NCI-H82 treated with DMSO at 0.1 percent for 48 hours (cell line): ENCODE results near the gene TEP1.
A peak's percentile ranks its signal among the peaks of the same experiment; 100 is the strongest.
"Not testable (repeated sequence)": the region's sequence is repeated elsewhere in the genome, so short reads cannot be mapped to it uniquely, and the experiment has no call there.

Experiments used
- DNase-seq: peaks from one replicate; lab custom pipeline; 2025; ENCODE audit not compliant: unreplicated experiment; lab: John Stamatoyannopoulos, UW

The TEP1 gene

GRCh38 chr14:20412876-20413743 is at the start of gene TEP1:
Gene TEP1, minus strand, starts transcription at chr14:20413501. Its CDS starts 5,062 bp downstream, at chr14:20408439.
- peak; percentile 33 for DNase-seq

- peak; percentile 98 for DNase-seq
Measured at GRCh38 chr14:20461225-20462141, 48.2 kb upstream of the TEP1 start, which contains the start of gene PIP4P1. Gene PIP4P1, minus strand, starts transcription at chr14:20461434. Its CDS starts 109 bp downstream, at chr14:20461325.

GRCh38 chr14:20460458-20461224 is 47.3 kb upstream of the TEP1 start:
- DNase-seq, result no peak

- no peak for DNase-seq
Measured at GRCh38 chr14:20458031-20458789, 44.9 kb upstream of the TEP1 start.

- DNase-seq, result no peak
Measured at GRCh38 chr14:20456971-20457370, 43.7 kb upstream of the TEP1 start.

- DNase-seq, result no peak
Measured at GRCh38 chr14:20455355-20456300, 42.3 kb upstream of the TEP1 start.

GRCh38 chr14:20454516-20455354 is 41.4 kb upstream of the TEP1 start, which contains the start of the genes APEX1 and OSGEP:
Gene APEX1, plus strand, starts transcription at chr14:20455226. Its CDS starts 420 bp downstream, at chr14:20455646.
Gene OSGEP, minus strand, starts transcription at chr14:20454812. Its CDS starts 129 bp downstream, at chr14:20454683.
- peak; percentile 90 for DNase-seq

- not testable (repeated sequence) for DNase-seq
Measured at GRCh38 chr14:20452831-20453230, 39.5 kb upstream of the TEP1 start.

- no peak for DNase-seq
Measured at GRCh38 chr14:20446889-20447288, 33.6 kb upstream of the TEP1 start.

- not testable (repeated sequence) for DNase-seq
Measured at GRCh38 chr14:20443650-20444049, 30.3 kb upstream of the TEP1 start.

GRCh38 chr14:20441461-20441860 is 28.2 kb upstream of the TEP1 start:
- no peak for DNase-seq

- no peak for DNase-seq
Measured at GRCh38 chr14:20440882-20441281, 27.6 kb upstream of the TEP1 start.

GRCh38 chr14:20440465-20440864 is 27.2 kb upstream of the TEP1 start:
- no peak for DNase-seq

GRCh38 chr14:20438664-20439063 is 25.4 kb upstream of the TEP1 start:
- DNase-seq, result no peak

- no peak for DNase-seq
Measured at GRCh38 chr14:20436363-20436755, 23.1 kb upstream of the TEP1 start.

GRCh38 chr14:20435582-20436362 is 22.5 kb upstream of the TEP1 start, which contains the start of gene KLHL33:
Gene KLHL33, minus strand, starts transcription at chr14:20436166. Its CDS starts 355 bp downstream, at chr14:20435811.
- no peak for DNase-seq
